GM12892 (cell line): ENCODE measurements around the gene PRSS12.
"Not testable (repeated sequence)": the region's sequence is repeated elsewhere in the genome, so short reads cannot be mapped to it uniquely, and the experiment has no call there.

Source experiments
- DNase-seq: peaks from one replicate; pipeline ENCODE4 v3.0.0; 2011; ENCODE audit not compliant: insufficient read length
- FAIRE-seq: peaks from 2 replicates; lab custom pipeline; 2011; peaks lifted over from hg19 to GRCh38; lab: Jason Lieb, UNC
- POLR2A ChIP-seq: IDR thresholded peaks from 2 replicates; pipeline ENCODE4 v1.6.1; 2011; ENCODE audit warnings: low read depth, low read length, control low read depth
- POLR2AphosphoS5 ChIP-seq: IDR thresholded peaks from 2 replicates; pipeline ENCODE4 v1.6.1; 2011; ENCODE audit warnings: low read depth, low read length, control low read depth
- TAF1 ChIP-seq: IDR thresholded peaks from 2 replicates; pipeline ENCODE4 v1.6.1; 2011; ENCODE audit warnings: low read depth, mild to moderate bottlenecking, control low read depth, low read length, borderline replicate concordance

The PRSS12 gene

GRCh38 chr4:118308306-118309030 lies 44.3 kb downstream of the PRSS12 start:
- TF ChIP-seq POLR2AphosphoS5 (no peak), TAF1 (no peak), POLR2A (no peak)
- FAIRE-seq: no peak

GRCh38 chr4:118307643-118308042 lies 45.2 kb downstream of the PRSS12 start:
- no peak for FAIRE-seq
- TF ChIP-seq TAF1 (no peak), POLR2AphosphoS5 (no peak), POLR2A (no peak)
- no peak for DNase-seq

More at GRCh38 chr4:118308306-118309030, 44.3 kb downstream of the PRSS12 start:
- no peak for DNase-seq

GRCh38 chr4:118299619-118300018 lies 53.2 kb downstream of the PRSS12 start:
- DNase-seq: not testable (repeated sequence)

GRCh38 chr4:118296729-118297128 lies 56.1 kb downstream of the PRSS12 start:
- FAIRE-seq (no peak), DNase-seq (no peak)

More at GRCh38 chr4:118299619-118300018, 53.2 kb downstream of the PRSS12 start:
- FAIRE-seq: not testable (repeated sequence)

GRCh38 chr4:118290951-118291350 lies 61.9 kb downstream of the PRSS12 start:
- FAIRE-seq (no peak), DNase-seq (no peak)
- no peak for TF ChIP-seq POLR2AphosphoS5
- TF ChIP-seq TAF1: no peak
- TF ChIP-seq POLR2A: no peak

More at GRCh38 chr4:118296729-118297128, 56.1 kb downstream of the PRSS12 start:
- TF ChIP-seq POLR2A: no peak
- no peak for TF ChIP-seq TAF1

GRCh38 chr4:118289794-118290193 lies 63.0 kb downstream of the PRSS12 start:
- FAIRE-seq: no peak

GRCh38 chr4:118287711-118288451 lies 64.9 kb downstream of the PRSS12 start:
- DNase-seq (no peak), FAIRE-seq (no peak)
- TF ChIP-seq POLR2A (no peak), TAF1 (no peak), POLR2AphosphoS5 (no peak)

More at GRCh38 chr4:118289794-118290193, 63.0 kb downstream of the PRSS12 start:
- no peak for DNase-seq
- no peak for TF ChIP-seq TAF1
- no peak for TF ChIP-seq POLR2A
- no peak for TF ChIP-seq POLR2AphosphoS5

- TF ChIP-seq POLR2A (no peak), TAF1 (no peak), POLR2AphosphoS5 (no peak)
- FAIRE-seq: no peak
- no peak for DNase-seq
These were observed 66.1 kb downstream of the PRSS12 start for GRCh38 chr4:118286685-118287084.

GRCh38 chr4:118285931-118286330 lies 66.9 kb downstream of the PRSS12 start:
- no peak for DNase-seq
- TF ChIP-seq POLR2A: no peak
- TF ChIP-seq POLR2AphosphoS5: no peak
- no peak for TF ChIP-seq TAF1

GRCh38 chr4:118284169-118284568 lies 68.6 kb downstream of the PRSS12 start:
- FAIRE-seq: peak; percentile 46
- no peak for DNase-seq
- TF ChIP-seq POLR2A: no peak
- no peak for TF ChIP-seq POLR2AphosphoS5
- TF ChIP-seq TAF1: no peak

More at GRCh38 chr4:118285931-118286330, 66.9 kb downstream of the PRSS12 start:
- no peak for FAIRE-seq

- TF ChIP-seq POLR2AphosphoS5: no peak
- peak; percentile 42 for TF ChIP-seq POLR2A
- DNase-seq: no peak
- FAIRE-seq: no peak
These were observed 70.1 kb downstream of the PRSS12 start for GRCh38 chr4:118282692-118283091.

GRCh38 chr4:118281611-118282442 lies 71.0 kb downstream of the PRSS12 start:
- no peak for FAIRE-seq
- DNase-seq: no peak
- peak; percentile 80 for TF ChIP-seq POLR2A
- peak; percentile 80 for TF ChIP-seq POLR2AphosphoS5
- TF ChIP-seq TAF1: no peak
